IMR-90 (cell line): ENCODE results near the gene RASSF5.

Experiments
- CEBPB ChIP-seq: IDR thresholded peaks from 2 replicates; pipeline ENCODE4 v1.6.1; 2012; ENCODE audit warnings: low read depth, low read length, improper control_type of control experiment
- MAFK ChIP-seq: IDR thresholded peaks from 2 replicates; pipeline ENCODE4 v1.6.1; 2012; ENCODE audit warnings: low read depth, low read length, improper control_type of control experiment
- MAZ ChIP-seq: IDR thresholded peaks from 2 replicates; pipeline ENCODE4 v1.6.1; 2012; ENCODE audit warnings: low read depth, mild to moderate bottlenecking, low read length, improper control_type of control experiment, moderate library complexity, borderline replicate concordance
- MXI1 ChIP-seq: IDR thresholded peaks from 2 replicates; pipeline ENCODE4 v1.6.1; 2012; ENCODE audit warnings: low read depth, mild to moderate bottlenecking, low read length, moderate library complexity, borderline replicate concordance
- NFE2L2 ChIP-seq: fragments of 150-350 bp; IDR thresholded peaks from 2 replicates; pipeline ENCODE4 v1.6.1; 2016; ENCODE audit warnings: low read depth, mild to moderate bottlenecking, low read length
- POLR2A ChIP-seq: IDR thresholded peaks from 2 replicates; pipeline ENCODE4 v1.6.1; 2012; ENCODE audit warnings: mild to moderate bottlenecking, low read depth, low read length
- RAD21 ChIP-seq: IDR thresholded peaks from 2 replicates; pipeline ENCODE4 v1.6.1; 2012; ENCODE audit warnings: low read length, improper control_type of control experiment
- RCOR1 ChIP-seq: IDR thresholded peaks from 2 replicates; pipeline ENCODE4 v1.6.1; 2012; ENCODE audit warnings: mild to moderate bottlenecking, low read length, improper control_type of control experiment; ENCODE audit not compliant: insufficient replicate concordance
- RFX5 ChIP-seq: IDR thresholded peaks from 2 replicates; pipeline ENCODE4 v1.8.0; 2012; ENCODE audit warnings: low read depth, mild to moderate bottlenecking, low read length, moderate library complexity
- TF ChIP-seq, protein P1 (sequence below): conservative IDR thresholded peaks from 2 replicates; pipeline ENCODE4 v1.5.1; 2012; ENCODE audit warnings: mild to moderate bottlenecking, low read depth, low read length, improper control_type of control experiment
- TF ChIP-seq, protein P2 (sequence below): fragments of 150-350 bp; IDR thresholded peaks from 2 replicates; pipeline ENCODE4 v1.6.1; 2016; ENCODE audit warnings: low read depth, mild to moderate bottlenecking, low read length, moderate library complexity, borderline replicate concordance
- TF ChIP-seq, protein P3 (sequence below): fragments of 150-350 bp; IDR thresholded peaks from 2 replicates; pipeline ENCODE4 v1.6.1; 2017; ENCODE audit warnings: mild to moderate bottlenecking, antibody characterized with exemption, low read length, low read depth

DNA sequence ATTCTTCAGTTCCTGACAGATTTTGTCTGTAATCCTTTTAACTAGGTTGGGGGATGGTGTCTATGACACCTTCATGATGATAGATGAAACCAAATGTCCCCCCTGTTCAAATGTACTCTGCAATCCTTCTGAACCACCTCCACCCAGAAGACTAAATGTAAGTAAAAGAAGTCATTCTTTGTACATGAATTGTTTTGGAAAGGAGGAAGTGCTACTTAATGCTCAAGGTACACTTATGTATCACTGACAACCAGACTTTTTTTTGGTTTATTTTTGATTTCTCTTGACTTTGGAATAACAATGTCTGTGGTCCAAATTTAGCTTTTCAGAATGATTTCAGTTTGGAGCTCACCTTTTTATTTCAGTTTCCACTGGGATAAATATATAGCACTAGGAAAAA is 130.3 kb downstream of the RASSF5 start:
- TF ChIP-seq MAFK (no peak), RAD21 (no peak), MAZ (no peak), POLR2A (no peak), RFX5 (no peak), MXI1 (no peak), NFE2L2 (no peak), CEBPB (no peak), RCOR1 (no peak)
- TF ChIP-seq, protein P1, sequence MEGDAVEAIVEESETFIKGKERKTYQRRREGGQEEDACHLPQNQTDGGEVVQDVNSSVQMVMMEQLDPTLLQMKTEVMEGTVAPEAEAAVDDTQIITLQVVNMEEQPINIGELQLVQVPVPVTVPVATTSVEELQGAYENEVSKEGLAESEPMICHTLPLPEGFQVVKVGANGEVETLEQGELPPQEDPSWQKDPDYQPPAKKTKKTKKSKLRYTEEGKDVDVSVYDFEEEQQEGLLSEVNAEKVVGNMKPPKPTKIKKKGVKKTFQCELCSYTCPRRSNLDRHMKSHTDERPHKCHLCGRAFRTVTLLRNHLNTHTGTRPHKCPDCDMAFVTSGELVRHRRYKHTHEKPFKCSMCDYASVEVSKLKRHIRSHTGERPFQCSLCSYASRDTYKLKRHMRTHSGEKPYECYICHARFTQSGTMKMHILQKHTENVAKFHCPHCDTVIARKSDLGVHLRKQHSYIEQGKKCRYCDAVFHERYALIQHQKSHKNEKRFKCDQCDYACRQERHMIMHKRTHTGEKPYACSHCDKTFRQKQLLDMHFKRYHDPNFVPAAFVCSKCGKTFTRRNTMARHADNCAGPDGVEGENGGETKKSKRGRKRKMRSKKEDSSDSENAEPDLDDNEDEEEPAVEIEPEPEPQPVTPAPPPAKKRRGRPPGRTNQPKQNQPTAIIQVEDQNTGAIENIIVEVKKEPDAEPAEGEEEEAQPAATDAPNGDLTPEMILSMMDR: no peak
- TF ChIP-seq, protein P2, sequence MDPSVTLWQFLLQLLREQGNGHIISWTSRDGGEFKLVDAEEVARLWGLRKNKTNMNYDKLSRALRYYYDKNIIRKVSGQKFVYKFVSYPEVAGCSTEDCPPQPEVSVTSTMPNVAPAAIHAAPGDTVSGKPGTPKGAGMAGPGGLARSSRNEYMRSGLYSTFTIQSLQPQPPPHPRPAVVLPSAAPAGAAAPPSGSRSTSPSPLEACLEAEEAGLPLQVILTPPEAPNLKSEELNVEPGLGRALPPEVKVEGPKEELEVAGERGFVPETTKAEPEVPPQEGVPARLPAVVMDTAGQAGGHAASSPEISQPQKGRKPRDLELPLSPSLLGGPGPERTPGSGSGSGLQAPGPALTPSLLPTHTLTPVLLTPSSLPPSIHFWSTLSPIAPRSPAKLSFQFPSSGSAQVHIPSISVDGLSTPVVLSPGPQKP: no peak
- TF ChIP-seq, protein P3, sequence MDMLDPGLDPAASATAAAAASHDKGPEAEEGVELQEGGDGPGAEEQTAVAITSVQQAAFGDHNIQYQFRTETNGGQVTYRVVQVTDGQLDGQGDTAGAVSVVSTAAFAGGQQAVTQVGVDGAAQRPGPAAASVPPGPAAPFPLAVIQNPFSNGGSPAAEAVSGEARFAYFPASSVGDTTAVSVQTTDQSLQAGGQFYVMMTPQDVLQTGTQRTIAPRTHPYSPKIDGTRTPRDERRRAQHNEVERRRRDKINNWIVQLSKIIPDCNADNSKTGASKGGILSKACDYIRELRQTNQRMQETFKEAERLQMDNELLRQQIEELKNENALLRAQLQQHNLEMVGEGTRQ: no peak
